B cell (primary cell): ENCODE measurements around the gene TRIM28. TPM values are rescaled to one million over a fixed set of nuclear protein-coding genes. Genes with fewer than 3 reads are reported as not detected.

Experiments used
- ATAC-seq: fragments of 200-7000 bp; cut with Tn5 transposase; one replicate; pipeline ENCODE4 v1.10.0; 2021; ENCODE audit warnings: low read depth, mild to moderate bottlenecking, moderate number of reproducible peaks, moderate library complexity
- CTCF ChIA-PET: fragments of 350-600 bp; sonication (Branson Sonifier 250); formaldehyde crosslinking; loops from one replicate; lab custom pipeline; 2021; ENCODE audit warnings: antibody characterized with exemption, inconsistent platforms; lab: Charles Lee
- POLR2A ChIA-PET: fragments of 350-600 bp; sonication (Branson Sonifier 250); formaldehyde crosslinking; loops from one replicate; lab custom pipeline; 2021; ENCODE audit warnings: antibody characterized with exemption; lab: Charles Lee
- DNase-seq: peaks from one replicate; pipeline ENCODE4 v3.0.0; 2013
- H2AFZ ChIP-seq: 2 replicates; pipeline ENCODE4 v1.6.1; 2012; ENCODE audit warnings: mild to moderate bottlenecking, low read depth, low read length; ENCODE audit not compliant: insufficient read depth, poor library complexity, severe bottlenecking
- H3K27ac ChIP-seq, 2 donors: 1 replicate in 1 of 2; 2 replicates in 1 of 2; pipeline ENCODE4 v1.5.1; 2012 to 2013; ENCODE audit warnings: low read length in 2 of 2, mild to moderate bottlenecking in 2 of 2, moderate library complexity in 1 of 2
- H3K27me3 ChIP-seq, 4 experiments: fragments of 200-600 bp in 1 of 4; sonication (generic) in 1 of 4; replicated peaks in 1 of 4; 1 replicate in 2 of 4; 2 replicates in 2 of 4; pipeline versions ENCODE4 v1.6.1 to v1.7.0; 2013 to 2016; ENCODE audit warnings: low read length in 3 of 4, mild to moderate bottlenecking in 2 of 4, mixed read lengths in 1 of 4, moderate library complexity in 1 of 4; ENCODE audit not compliant: insufficient read depth in 4 of 4, control insufficient read depth in 3 of 4; ENCODE audit errors: control extremely low read depth in 1 of 4
- H3K36me3 ChIP-seq, 2 experiments: replicated peaks in 1 of 2; 1 replicate in 1 of 2; 2 replicates in 1 of 2; pipeline versions ENCODE4 v1.6.1 to v1.7.1; 2013; ENCODE audit warnings: low read length in 1 of 2; ENCODE audit not compliant: insufficient read depth in 2 of 2, control insufficient read depth in 1 of 2; ENCODE audit errors: control extremely low read depth in 1 of 2, extremely low read depth in 1 of 2
- H3K4me1 ChIP-seq, 2 donors: fragments of 200-600 bp in 1 of 2; sonication (generic) in 1 of 2; 1 replicate in 1 of 2; 2 replicates in 1 of 2; pipeline versions ENCODE4 v1.5.1 to v1.6.1; 2013 to 2017; ENCODE audit warnings: low read length in 2 of 2; ENCODE audit not compliant: control insufficient read depth in 2 of 2, insufficient read depth in 2 of 2
- H3K4me2 ChIP-seq: replicated peaks from 2 replicates; pipeline ENCODE3; 2012; ENCODE audit warnings: mild to moderate bottlenecking, low read depth, low read length; ENCODE audit not compliant: poor library complexity, severe bottlenecking
- H3K4me3 ChIP-seq, 5 experiments: fragments of 200-600 bp in 1 of 5; sonication (generic) in 1 of 5; 1 replicate in 3 of 5; 2 replicates in 2 of 5; pipeline versions ENCODE4 v1.5.1 to v1.7.0; 2011 to 2016; ENCODE audit warnings: low read length in 4 of 5, mild to moderate bottlenecking in 4 of 5, low read depth in 2 of 5, control low read depth in 1 of 5, moderate library complexity in 1 of 5; ENCODE audit not compliant: insufficient read depth in 1 of 5; ENCODE audit errors: control extremely low read depth in 1 of 5, extremely low read depth in 1 of 5
- H3K79me2 ChIP-seq: fragments of 200-600 bp; sonication (generic); one replicate; pipeline ENCODE4 v1.6.0; 2016; ENCODE audit warnings: low read length; ENCODE audit not compliant: control insufficient read depth, insufficient read depth
- H3K9ac ChIP-seq: fragments of 200-600 bp; sonication (generic); 2 replicates; pipeline ENCODE4 v1.6.1; 2017; ENCODE audit warnings: mild to moderate bottlenecking, low read length, moderate library complexity
- H3K9me3 ChIP-seq, 3 donors: one replicate each; pipeline versions ENCODE4 v1.6.1 to v1.7.1; 2013; ENCODE audit warnings: low read length in 2 of 3; ENCODE audit not compliant: control insufficient read depth in 2 of 3, insufficient read depth in 1 of 3; ENCODE audit errors: control extremely low read depth in 1 of 3
- H4K20me1 ChIP-seq: 2 replicates; pipeline ENCODE4 v1.6.0; 2012; ENCODE audit warnings: mild to moderate bottlenecking, low read length; ENCODE audit not compliant: insufficient read depth, control insufficient read depth, poor library complexity, severe bottlenecking
- H3K27ac Mint-ChIP-seq: one replicate; pipeline ENCODE4 v1.8.0; 2021; ENCODE audit warnings: mixed read lengths
- H3K27me3 Mint-ChIP-seq: one replicate; pipeline ENCODE4 v1.8.0; 2021; ENCODE audit warnings: mixed read lengths
- H3K4me1 Mint-ChIP-seq: one replicate; pipeline ENCODE4 v1.8.0; 2021; ENCODE audit warnings: mixed read lengths
- H3K4me3 Mint-ChIP-seq: one replicate; pipeline ENCODE4 v1.8.0; 2021; ENCODE audit warnings: mixed read lengths
- H3K9me3 Mint-ChIP-seq: one replicate; pipeline ENCODE4 v1.8.0; 2022; ENCODE audit warnings: mixed read lengths; ENCODE audit not compliant: insufficient read depth
- EZH2 ChIP-seq: IDR thresholded peaks from 2 replicates; pipeline ENCODE4 v1.6.1; 2012; ENCODE audit warnings: borderline replicate concordance, low read depth, mild to moderate bottlenecking, moderate library complexity, low read length; ENCODE audit not compliant: insufficient read depth, poor library complexity, severe bottlenecking
- WGBS: methylation state at CpG from one replicate; pipeline ENCODE4 v1.1.5; 2013; ENCODE audit warnings: missing lambda C conversion rate; ENCODE audit not compliant: insufficient coverage; 5-methylcytosine and 5-hydroxymethylcytosine counted together
- intact Hi-C: fragments of 100-400 bp; cut with micrococcal nuclease; formaldehyde crosslinking; loops from one replicate; pipeline ENCODE4 v1.10.0; 2022
- polyA plus RNA-seq: library from polyadenylated mRNA; depleted of rRNA; stranded (reverse); fragments of >200 nt; gene quantifications from 2 replicates; pipeline ENCODE4 v1.2.3, GENCODE V29; 2012
- total RNA-seq, 2 donors: library from RNA; stranded (reverse); fragments of 120-200 nt in 1 of 2; gene quantifications; 1 replicate in 1 of 2; 2 replicates in 1 of 2; pipeline versions ENCODE4 v1.2.3 to v1.2.4, GENCODE V29; 2013 to 2022
- TF ChIP-seq, protein P1 (sequence below): fragments of 200-600 bp; IDR thresholded peaks from one replicate; pipeline ENCODE4 v1.8.0; 2022; ENCODE audit warnings: antibody characterized with exemption, mild to moderate bottlenecking

The TRIM28 gene
- total and polyA plus RNA-seq, 2 donors (not counting 1 experiment from before 2014, with no cell fraction given): 370 to 569 TPM

- Mint-ChIP-seq H3K27me3 (no peaks in the 10 kb centered on the region), H3K4me3 (no peak within 1 kb of the TSS), H3K4me1 (peaks cover 19% of the 10 kb centered on the region), H3K27ac (no peak within 1 kb of the TSS), H3K9me3 (peaks cover 4% of the 10 kb centered on the region)
- H3K4me3 ChIP-seq: no peak within 1 kb of the TSS
- H3K79me2 ChIP-seq: peaks cover 27% of the 10 kb centered on the region
- ChIA-PET CTCF (interaction anchor here (0.8 kb wide), 1 partner anchor 50 kb away, joined by 3 read pairs; no protein-coding TSS in a partner anchor), POLR2A (interaction anchor here (0.6 kb wide), 1 partner anchor 53 kb away, joined by 3 read pairs; no protein-coding TSS in a partner anchor)
- 97% methylated on average over 25 of the region's 25 CpGs for WGBS
- intact Hi-C loops: no loop called here
- peaks cover 40% of the 10 kb centered on the region for H4K20me1 ChIP-seq
- DNase-seq (no peak), ATAC-seq (no peak)
- no peak within 1 kb of the TSS for H3K4me2 ChIP-seq
- peaks cover 10 to 15% of the 10 kb centered on the region in 2 donors for H3K4me1 ChIP-seq
- no peak within 1 kb of the TSS for H3K27ac ChIP-seq
- no peaks in the 10 kb centered on the region for H3K27me3 ChIP-seq
- peaks cover 0 to 8% of the 10 kb centered on the region in 2 experiments for H3K36me3 ChIP-seq
- H2AFZ ChIP-seq: no peak within 1 kb of the TSS
- H3K9me3 ChIP-seq: peaks cover 0 to 18% (median 3%) of the 10 kb centered on the region in 3 donors
- TF ChIP-seq, protein P1, sequence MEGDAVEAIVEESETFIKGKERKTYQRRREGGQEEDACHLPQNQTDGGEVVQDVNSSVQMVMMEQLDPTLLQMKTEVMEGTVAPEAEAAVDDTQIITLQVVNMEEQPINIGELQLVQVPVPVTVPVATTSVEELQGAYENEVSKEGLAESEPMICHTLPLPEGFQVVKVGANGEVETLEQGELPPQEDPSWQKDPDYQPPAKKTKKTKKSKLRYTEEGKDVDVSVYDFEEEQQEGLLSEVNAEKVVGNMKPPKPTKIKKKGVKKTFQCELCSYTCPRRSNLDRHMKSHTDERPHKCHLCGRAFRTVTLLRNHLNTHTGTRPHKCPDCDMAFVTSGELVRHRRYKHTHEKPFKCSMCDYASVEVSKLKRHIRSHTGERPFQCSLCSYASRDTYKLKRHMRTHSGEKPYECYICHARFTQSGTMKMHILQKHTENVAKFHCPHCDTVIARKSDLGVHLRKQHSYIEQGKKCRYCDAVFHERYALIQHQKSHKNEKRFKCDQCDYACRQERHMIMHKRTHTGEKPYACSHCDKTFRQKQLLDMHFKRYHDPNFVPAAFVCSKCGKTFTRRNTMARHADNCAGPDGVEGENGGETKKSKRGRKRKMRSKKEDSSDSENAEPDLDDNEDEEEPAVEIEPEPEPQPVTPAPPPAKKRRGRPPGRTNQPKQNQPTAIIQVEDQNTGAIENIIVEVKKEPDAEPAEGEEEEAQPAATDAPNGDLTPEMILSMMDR: no peak
- no peak for TF ChIP-seq EZH2
- no peak within 1 kb of the TSS for H3K9ac ChIP-seq
Measured at GRCh38 chr19:58511353-58512208, 32.3 kb upstream of the TRIM28 start, which contains the start of gene SLC27A5. Gene SLC27A5 (minus strand): TSS chr19:58511992. CDS start chr19:58511955, 37 bp downstream.
